HEK293 (cell line): ENCODE results near the gene ADAMTS17.

Experiments
- CTCF ChIP-seq: fragments of 450-650 bp; formaldehyde crosslinking; IDR thresholded peaks from 2 replicates; pipeline ENCODE4 v1.5.1; 2016; ENCODE audit warnings: missing biosample characterization, missing genetic modification characterization
- REST ChIP-seq: fragments of 450-650 bp; formaldehyde crosslinking; IDR thresholded peaks from 2 replicates; pipeline ENCODE4 v1.5.1; 2016; ENCODE audit warnings: missing biosample characterization, missing genetic modification characterization
- TCF7L2 ChIP-seq: IDR thresholded peaks from 2 replicates; pipeline ENCODE4 v1.6.1; 2011; ENCODE audit warnings: low read depth, mild to moderate bottlenecking, inconsistent platforms, low read length, moderate library complexity, borderline replicate concordance
- ZFHX2 ChIP-seq: fragments of 450-650 bp; formaldehyde crosslinking; conservative IDR thresholded peaks from 2 replicates; pipeline ENCODE4 v1.5.1; 2016; ENCODE audit warnings: missing biosample characterization, missing genetic modification characterization
- ZNF146 ChIP-seq: fragments of 450-650 bp; formaldehyde crosslinking; IDR thresholded peaks from 2 replicates; pipeline ENCODE4 v1.5.1; 2016; ENCODE audit warnings: missing biosample characterization, missing genetic modification characterization
- ZNF175 ChIP-seq: fragments of 450-650 bp; formaldehyde crosslinking; IDR thresholded peaks from 2 replicates; pipeline ENCODE4 v1.5.1; 2016; ENCODE audit warnings: missing biosample characterization, missing genetic modification characterization
- ZNF274 ChIP-seq, 2 experiments: fragments of 200-500 bp in 1 of 2; fragments of 450-650 bp in 1 of 2; sonication (Bioruptor generic) in 1 of 2; formaldehyde crosslinking in 1 of 2; IDR thresholded peaks; 2 replicates each; pipeline versions ENCODE4 v1.5.1 to v1.6.1; 2014 to 2016; ENCODE audit warnings: borderline replicate concordance in 1 of 2, inconsistent platforms in 1 of 2, low read length in 1 of 2, missing biosample characterization in 1 of 2, missing genetic modification characterization in 1 of 2
- ZNF362 ChIP-seq: fragments of 450-650 bp; formaldehyde crosslinking; IDR thresholded peaks from 2 replicates; pipeline ENCODE4 v1.5.1; 2016; ENCODE audit warnings: missing biosample characterization, missing genetic modification characterization
- ZNF510 ChIP-seq: fragments of 450-650 bp; formaldehyde crosslinking; IDR thresholded peaks from 2 replicates; pipeline ENCODE4 v1.5.1; 2018; ENCODE audit warnings: mild to moderate bottlenecking, missing genetic modification characterization, missing biosample characterization; ENCODE audit not compliant: insufficient replicate concordance
- ZNF513 ChIP-seq: fragments of 450-650 bp; IDR thresholded peaks from 2 replicates; pipeline ENCODE4 v1.5.1; 2018; ENCODE audit warnings: missing biosample characterization, missing genetic modification characterization
- ZNF654 ChIP-seq: fragments of 450-650 bp; formaldehyde crosslinking; IDR thresholded peaks from 2 replicates; pipeline ENCODE4 v1.5.1; 2016; ENCODE audit warnings: low read depth, missing biosample characterization, missing genetic modification characterization

- TF ChIP-seq REST (tag by site-specific recombination): no peak
- TF ChIP-seq CTCF (tag by site-specific recombination): no peak
- TF ChIP-seq ZNF362: no peak
- no peak for TF ChIP-seq ZNF513 (tag by site-specific recombination)
- TF ChIP-seq ZNF146: no peak
- TF ChIP-seq ZFHX2 (tag by site-specific recombination): no peak
- TF ChIP-seq TCF7L2: no peak
- no peak for TF ChIP-seq ZNF274 (IDR thresholded peaks at IDR 0.05; ENCODE audit: low read length)
- TF ChIP-seq ZNF274 (tag by site-specific recombination; IDR thresholded peaks at IDR 0.05; ENCODE audit: borderline replicate concordance): no peak
- TF ChIP-seq ZNF175 (tag by site-specific recombination): no peak
- no peak for TF ChIP-seq ZNF510
- no peak for TF ChIP-seq ZNF654 (tag by site-specific recombination)
Measured at GRCh38 chr15:100154338-100154737, 187.4 kb downstream of the ADAMTS17 start.
